Measurements from ENCODE around the gene TMEM181.
A peak's percentile ranks its signal among the peaks of the same experiment; 100 is the strongest.

Gene TMEM181

GRCh38 chr6:158639056-158639455 is 79.2 kb downstream of the TMEM181 start:
- H3K27ac ChIP-seq: no peak overlapping the region
- H3K4me1 ChIP-seq (ENCODE audit: low read depth, poor library complexity, severe bottlenecking): peaks cover 11% of the 10 kb centered on the region
- H3K4me3 ChIP-seq (IDR thresholded peaks at IDR 0.05; ENCODE audit: insufficient read depth, low read depth, low read length): no peak overlapping the region
- no peaks in the 10 kb centered on the region for H3K27me3 ChIP-seq (ENCODE audit: insufficient read depth, low read depth)
- H3K9ac ChIP-seq: no peak overlapping the region
- no peak for TF ChIP-seq CTCF (conservative IDR thresholded peaks at IDR 0.05; ENCODE audit: low read depth, low read length)
- no peak overlapping the region for H3K4me2 ChIP-seq
- no peaks in the 10 kb centered on the region for H4K20me1 ChIP-seq (ENCODE audit: insufficient read depth)
- H3K36me3 ChIP-seq (ENCODE audit: insufficient read depth): no peaks in the 10 kb centered on the region
- peaks cover 5% of the 10 kb centered on the region; the same call in 1 of the 2 replicates for H3K79me2 ChIP-seq (ENCODE audit: insufficient read depth, low read depth)
- H2AFZ ChIP-seq (ENCODE audit: low read depth): no peak overlapping the region

GRCh38 chr6:158640519-158640918 is 80.6 kb downstream of the TMEM181 start:
- Histone ChIP-seq H3K27ac (no peak overlapping the region), H3K4me2 (no peak overlapping the region), H3K9ac (no peak overlapping the region), H2AFZ (ENCODE audit: low read depth) (no peak overlapping the region), H3K4me3 (IDR thresholded peaks at IDR 0.05; ENCODE audit: insufficient read depth, low read depth, low read length) (no peak overlapping the region), H4K20me1 (ENCODE audit: insufficient read depth) (no peaks in the 10 kb centered on the region), H3K36me3 (ENCODE audit: insufficient read depth) (no peaks in the 10 kb centered on the region), H3K27me3 (ENCODE audit: insufficient read depth, low read depth) (no peaks in the 10 kb centered on the region), H3K4me1 (ENCODE audit: low read depth, poor library complexity, severe bottlenecking) (peaks cover 15% of the 10 kb centered on the region), H3K79me2 (ENCODE audit: insufficient read depth, low read depth) (peaks cover 5% of the 10 kb centered on the region; the same call in 1 of the 2 replicates)
- no peak for TF ChIP-seq CTCF (conservative IDR thresholded peaks at IDR 0.05; ENCODE audit: low read depth, low read length)

- no peak overlapping the region for H3K9ac ChIP-seq
Measured at GRCh38 chr6:158642097-158642601, 82.3 kb downstream of the TMEM181 start.

GRCh38 chr6:158643836-158644230 is 83.9 kb downstream of the TMEM181 start:
- H3K79me2 ChIP-seq (ENCODE audit: insufficient read depth, low read depth): peaks cover 5% of the 10 kb centered on the region; the same call in 1 of the 2 replicates
- no peak overlapping the region for H3K4me3 ChIP-seq (IDR thresholded peaks at IDR 0.05; ENCODE audit: insufficient read depth, low read depth, low read length)
- peak overlapping the region; percentile 88; the same call in 1 of the 2 replicates for H2AFZ ChIP-seq (ENCODE audit: low read depth)

More at GRCh38 chr6:158642097-158642601, 82.3 kb downstream of the TMEM181 start:
- Histone ChIP-seq H3K4me1 (ENCODE audit: low read depth, poor library complexity, severe bottlenecking) (peaks cover 15% of the 10 kb centered on the region), H3K79me2 (ENCODE audit: insufficient read depth, low read depth) (peaks cover 5% of the 10 kb centered on the region; the same call in 1 of the 2 replicates), H3K36me3 (ENCODE audit: insufficient read depth) (no peaks in the 10 kb centered on the region), H3K4me2 (no peak overlapping the region), H2AFZ (ENCODE audit: low read depth) (no peak overlapping the region), H3K27me3 (ENCODE audit: insufficient read depth, low read depth) (no peaks in the 10 kb centered on the region), H3K4me3 (IDR thresholded peaks at IDR 0.05; ENCODE audit: insufficient read depth, low read depth, low read length) (no peak overlapping the region), H4K20me1 (ENCODE audit: insufficient read depth) (no peaks in the 10 kb centered on the region), H3K27ac (no peak overlapping the region)
- TF ChIP-seq CTCF (conservative IDR thresholded peaks at IDR 0.05; ENCODE audit: low read depth, low read length): no peak

More at GRCh38 chr6:158643836-158644230, 83.9 kb downstream of the TMEM181 start:
- H3K4me2 ChIP-seq: peak overlapping the region; percentile 78
- no peaks in the 10 kb centered on the region for H3K36me3 ChIP-seq (ENCODE audit: insufficient read depth)
- H3K9ac ChIP-seq: peak overlapping the region; percentile 66
- peaks cover 15% of the 10 kb centered on the region for H3K4me1 ChIP-seq (ENCODE audit: low read depth, poor library complexity, severe bottlenecking)
- no peaks in the 10 kb centered on the region for H3K27me3 ChIP-seq (ENCODE audit: insufficient read depth, low read depth)
- no peaks in the 10 kb centered on the region for H4K20me1 ChIP-seq (ENCODE audit: insufficient read depth)
- no peak overlapping the region for H3K27ac ChIP-seq
- no peak for TF ChIP-seq CTCF (conservative IDR thresholded peaks at IDR 0.05; ENCODE audit: low read depth, low read length)
